ENCODE results near the gene ARHGAP4.

The ARHGAP4 gene

DNA sequence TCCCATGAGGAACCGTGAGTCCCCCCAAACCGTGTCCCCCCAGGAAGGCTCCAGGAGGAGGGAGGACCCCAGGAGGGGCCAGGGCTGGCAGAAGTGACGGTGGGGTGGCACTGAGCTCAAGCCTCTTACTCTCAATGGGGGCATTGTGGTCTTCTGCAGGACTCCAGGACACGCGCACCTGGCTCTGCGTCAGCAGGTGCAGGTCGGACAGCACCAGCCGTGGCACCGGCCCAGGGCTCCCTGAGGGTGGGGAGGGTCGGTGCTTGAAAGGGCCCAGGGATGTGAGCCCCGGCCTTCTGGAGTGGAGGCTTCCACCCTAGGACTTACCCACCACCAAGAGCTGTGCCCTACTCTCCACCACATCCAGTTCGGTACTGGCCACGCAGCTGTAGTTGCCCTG, 58.4 kb downstream of the ARHGAP4 start:
- Histone ChIP-seq H3K4me3 (ENCODE audit: low read length) (no peak overlapping the region), H3K9ac (ENCODE audit: low read length) (no peak overlapping the region), H3K9me3 (ENCODE audit: control insufficient read depth, low read length) (no peaks in the 10 kb centered on the region), H3K27me3 (ENCODE audit: control insufficient read depth, insufficient read depth, low read length) (no peaks in the 10 kb centered on the region), H3K4me1 (ENCODE audit: control insufficient read depth, insufficient read depth, low read length) (no peaks in the 10 kb centered on the region), H3K36me3 (ENCODE audit: control insufficient read depth, insufficient read depth, low read length) (no peaks in the 10 kb centered on the region)

DNA sequence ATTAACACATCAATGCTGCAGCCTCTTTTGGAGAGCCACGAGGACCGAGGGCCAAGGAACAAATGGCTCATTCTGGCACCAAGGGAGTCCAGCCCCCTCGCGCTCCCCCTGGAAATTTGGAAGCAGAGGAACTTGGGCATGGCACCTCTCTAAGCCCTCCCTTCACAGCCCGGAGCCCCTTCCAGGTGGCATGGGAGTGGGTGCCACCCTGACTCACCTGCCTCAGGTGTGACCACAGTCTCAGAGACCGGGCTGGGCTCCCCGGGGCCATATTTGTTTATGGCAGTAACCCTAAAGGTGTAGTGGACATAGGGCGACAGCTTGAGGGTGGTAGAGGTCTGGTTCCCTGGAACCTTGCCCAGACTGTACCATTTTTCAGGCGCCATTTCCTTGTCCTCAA, 58.9 kb downstream of the ARHGAP4 start:
- no peak overlapping the region for H3K9ac ChIP-seq (ENCODE audit: low read length)
- no peak overlapping the region for H3K4me3 ChIP-seq (ENCODE audit: low read length)
- no peaks in the 10 kb centered on the region for H3K9me3 ChIP-seq (ENCODE audit: control insufficient read depth, low read length)
- H3K27me3 ChIP-seq (ENCODE audit: control insufficient read depth, insufficient read depth, low read length), result no peaks in the 10 kb centered on the region
- no peaks in the 10 kb centered on the region for H3K36me3 ChIP-seq (ENCODE audit: control insufficient read depth, insufficient read depth, low read length)
- no peaks in the 10 kb centered on the region for H3K4me1 ChIP-seq (ENCODE audit: control insufficient read depth, insufficient read depth, low read length)

DNA sequence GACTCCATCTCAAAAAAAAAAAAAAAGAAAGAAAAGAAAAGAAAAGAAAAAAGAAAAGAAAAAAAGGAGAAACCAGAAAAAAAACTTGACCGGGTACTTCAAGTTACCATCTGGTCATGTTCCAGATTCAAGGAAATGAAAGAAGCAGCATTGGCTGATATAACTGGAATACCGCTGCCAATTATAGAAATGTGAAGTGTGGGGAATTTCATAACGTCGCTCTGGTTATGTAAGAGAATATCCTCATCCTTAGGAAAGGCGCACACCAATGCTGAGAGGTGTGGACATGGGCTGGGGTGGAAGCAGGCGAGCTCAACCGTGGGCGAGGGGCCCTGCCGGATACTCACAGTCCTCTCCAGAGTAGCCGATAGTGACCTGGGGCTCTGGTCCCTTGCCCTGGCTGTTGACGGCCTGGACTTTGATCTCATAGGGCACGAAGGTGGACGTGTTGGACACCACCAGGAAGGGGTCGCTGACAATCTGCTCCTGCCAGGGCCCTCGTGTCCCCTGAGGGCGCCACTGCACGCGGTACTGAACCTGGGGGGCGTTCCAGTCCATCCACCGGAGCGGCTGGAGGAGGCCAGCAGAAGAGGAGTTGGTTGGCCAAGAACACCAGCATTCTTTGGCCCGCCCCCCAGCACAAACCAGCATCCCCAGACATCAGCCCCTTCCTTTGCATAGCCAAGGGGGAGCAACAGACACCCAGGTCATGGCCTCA, 59.6 kb downstream of the ARHGAP4 start:
- Histone ChIP-seq H3K4me1 (ENCODE audit: control insufficient read depth, insufficient read depth, low read length) (no peaks in the 10 kb centered on the region), H3K9ac (ENCODE audit: low read length) (no peak overlapping the region), H3K36me3 (ENCODE audit: control insufficient read depth, insufficient read depth, low read length) (no peaks in the 10 kb centered on the region), H3K4me3 (ENCODE audit: low read length) (no peak overlapping the region), H3K27me3 (ENCODE audit: control insufficient read depth, insufficient read depth, low read length) (no peaks in the 10 kb centered on the region), H3K9me3 (ENCODE audit: control insufficient read depth, low read length) (no peaks in the 10 kb centered on the region)

DNA sequence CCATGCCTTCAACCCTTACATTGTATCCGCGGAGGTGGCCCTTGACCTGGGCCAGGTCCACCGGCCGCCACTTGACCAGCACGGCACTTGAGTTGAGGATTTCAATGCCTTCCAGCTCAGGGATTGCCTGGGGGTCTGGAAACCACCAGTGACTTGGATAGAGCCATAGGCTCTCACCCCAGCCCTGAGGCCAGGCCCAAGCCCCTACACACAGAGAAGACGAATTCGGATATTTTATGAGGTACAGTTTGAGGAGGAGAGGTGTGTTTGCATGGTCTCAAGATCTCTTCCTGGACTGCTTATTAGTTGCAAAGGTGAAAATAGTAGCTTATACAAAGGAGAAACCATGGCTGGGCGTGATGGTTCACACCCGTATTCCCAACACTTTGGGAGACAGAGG, 60.4 kb downstream of the ARHGAP4 start:
- no peak overlapping the region for H3K4me3 ChIP-seq (ENCODE audit: low read length)

DNA sequence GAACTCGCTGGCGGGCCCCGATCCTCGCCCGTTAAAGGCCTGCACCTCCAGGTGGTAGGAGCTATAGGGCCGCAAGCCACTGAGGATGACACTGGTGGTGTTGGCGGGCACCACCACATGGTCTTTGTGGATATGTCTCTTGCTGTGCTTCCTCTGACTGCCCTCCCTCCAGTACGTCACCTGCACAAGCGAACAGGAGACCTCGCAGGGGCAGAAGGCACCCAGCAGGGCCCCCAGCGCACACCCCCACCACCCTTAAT, 60.8 kb downstream of the ARHGAP4 start:
- H3K4me1 ChIP-seq (ENCODE audit: control insufficient read depth, insufficient read depth, low read length), result no peaks in the 10 kb centered on the region
- H3K9me3 ChIP-seq (ENCODE audit: control insufficient read depth, low read length), result no peaks in the 10 kb centered on the region
- H3K27me3 ChIP-seq (ENCODE audit: control insufficient read depth, insufficient read depth, low read length), result no peaks in the 10 kb centered on the region
- no peak overlapping the region for H3K4me3 ChIP-seq (ENCODE audit: low read length)
- H3K9ac ChIP-seq (ENCODE audit: low read length), result no peak overlapping the region
- no peaks in the 10 kb centered on the region for H3K36me3 ChIP-seq (ENCODE audit: control insufficient read depth, insufficient read depth, low read length)

More for the DNA sequence above, 60.4 kb downstream of the ARHGAP4 start:
- no peaks in the 10 kb centered on the region for H3K9me3 ChIP-seq (ENCODE audit: control insufficient read depth, low read length)
- H3K9ac ChIP-seq (ENCODE audit: low read length), result no peak overlapping the region
- no peaks in the 10 kb centered on the region for H3K27me3 ChIP-seq (ENCODE audit: control insufficient read depth, insufficient read depth, low read length)
- no peaks in the 10 kb centered on the region for H3K36me3 ChIP-seq (ENCODE audit: control insufficient read depth, insufficient read depth, low read length)
- H3K4me1 ChIP-seq (ENCODE audit: control insufficient read depth, insufficient read depth, low read length), result no peaks in the 10 kb centered on the region

DNA sequence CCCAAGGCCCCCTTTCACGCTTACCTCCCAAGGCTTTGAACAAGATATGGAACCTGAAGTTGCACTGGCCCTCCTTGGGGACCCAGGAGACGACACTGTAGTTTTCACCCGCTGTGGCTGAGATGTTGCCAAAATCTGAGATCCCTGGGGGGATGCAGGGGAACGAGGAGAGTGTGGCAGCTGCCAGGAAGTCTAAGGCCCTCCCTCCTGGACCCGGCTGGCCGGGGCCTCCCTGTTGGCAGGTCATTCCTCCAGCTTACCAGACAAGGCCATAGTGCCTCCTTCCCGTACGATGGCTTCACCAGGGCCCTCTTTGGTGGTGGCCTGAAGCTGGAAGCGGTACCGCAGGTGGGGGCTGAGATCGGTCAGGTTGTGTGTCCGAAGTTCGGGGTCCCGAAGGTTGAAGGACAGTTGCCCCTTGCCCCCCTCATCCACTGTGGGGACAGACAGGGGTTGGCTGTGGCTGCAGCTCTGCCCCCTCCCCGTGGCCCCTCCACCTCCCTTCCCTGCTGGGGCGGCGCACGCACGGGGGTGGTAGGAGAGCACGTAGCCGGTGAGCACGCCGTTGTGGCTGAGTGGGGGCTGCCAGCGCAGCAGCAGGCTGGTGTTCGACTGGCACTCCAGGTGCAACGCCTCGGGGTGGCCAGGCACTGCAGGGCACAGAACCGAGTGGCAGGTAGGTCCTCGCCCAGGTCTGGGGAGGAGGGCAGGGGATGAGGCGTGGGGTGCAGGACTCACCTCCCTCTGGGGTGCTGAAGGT, 61.3 kb downstream of the ARHGAP4 start:
- Histone ChIP-seq H3K9me3 (ENCODE audit: control insufficient read depth, low read length) (no peaks in the 10 kb centered on the region), H3K36me3 (ENCODE audit: control insufficient read depth, insufficient read depth, low read length) (no peaks in the 10 kb centered on the region), H3K4me3 (ENCODE audit: low read length) (no peak overlapping the region), H3K27me3 (ENCODE audit: control insufficient read depth, insufficient read depth, low read length) (no peaks in the 10 kb centered on the region), H3K9ac (ENCODE audit: low read length) (no peak overlapping the region), H3K4me1 (ENCODE audit: control insufficient read depth, insufficient read depth, low read length) (no peaks in the 10 kb centered on the region)

DNA sequence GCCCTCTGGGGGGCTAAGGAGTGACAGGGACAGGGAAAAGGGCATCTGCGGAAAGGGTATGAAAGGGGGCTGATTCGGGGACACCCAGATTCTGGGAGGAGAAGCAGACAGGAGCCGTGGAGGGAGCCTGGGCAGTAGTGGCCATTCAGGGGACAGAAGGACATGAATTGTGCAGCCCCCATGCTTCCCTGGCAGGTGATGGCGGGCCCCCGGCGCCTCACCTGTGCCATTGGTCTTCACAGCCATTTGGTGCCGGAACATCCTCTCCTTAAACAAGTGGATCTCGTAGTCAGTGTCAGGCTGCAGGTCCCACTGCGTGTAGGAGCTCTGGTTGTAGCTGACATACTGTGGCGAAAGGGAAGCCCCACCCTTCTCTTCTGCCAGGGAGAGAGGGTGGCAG, 62.0 kb downstream of the ARHGAP4 start:
- Histone ChIP-seq H3K4me3 (ENCODE audit: low read length) (no peak overlapping the region), H3K36me3 (ENCODE audit: control insufficient read depth, insufficient read depth, low read length) (no peaks in the 10 kb centered on the region), H3K9me3 (ENCODE audit: control insufficient read depth, low read length) (no peaks in the 10 kb centered on the region), H3K27me3 (ENCODE audit: control insufficient read depth, insufficient read depth, low read length) (no peaks in the 10 kb centered on the region), H3K4me1 (ENCODE audit: control insufficient read depth, insufficient read depth, low read length) (no peaks in the 10 kb centered on the region), H3K9ac (ENCODE audit: low read length) (no peak overlapping the region)

DNA sequence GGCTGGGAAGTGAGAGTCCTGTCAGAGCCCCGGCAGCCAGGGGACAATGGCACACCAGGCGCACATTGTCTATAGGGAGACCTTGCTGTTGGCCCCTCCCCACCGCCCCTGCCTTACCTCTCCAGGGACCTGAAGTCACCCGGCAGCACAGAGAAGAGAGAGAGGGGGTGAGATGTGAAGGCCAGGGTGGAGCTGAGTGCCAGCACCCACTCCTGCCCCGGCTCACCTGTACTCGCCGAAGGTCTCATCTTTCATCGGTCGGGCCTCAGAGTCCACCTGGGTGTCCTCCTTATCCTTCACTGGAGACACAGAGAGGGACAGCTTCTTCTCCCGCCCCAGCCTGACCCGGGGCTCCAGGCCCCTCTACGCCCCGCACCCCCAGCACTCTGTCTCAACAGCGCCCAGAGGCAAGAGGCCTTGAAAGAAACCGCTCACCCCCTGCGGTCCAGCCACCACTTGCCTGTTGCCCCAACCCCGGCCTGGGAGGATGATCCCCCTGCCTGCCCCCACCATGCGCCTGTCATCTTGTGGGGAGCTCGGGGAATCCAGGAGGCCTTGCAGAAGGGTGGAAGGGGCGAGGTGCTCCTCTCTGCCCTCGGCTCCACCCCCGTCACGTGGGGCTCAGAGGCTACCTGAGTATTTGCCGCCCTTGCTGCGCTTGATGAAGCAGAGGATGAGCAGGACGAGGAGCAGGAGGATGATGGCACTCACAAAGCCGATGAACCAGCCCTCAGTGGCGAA, 62.6 kb downstream of the ARHGAP4 start:
- no peaks in the 10 kb centered on the region for H3K36me3 ChIP-seq (ENCODE audit: control insufficient read depth, insufficient read depth, low read length)
- H3K9me3 ChIP-seq (ENCODE audit: control insufficient read depth, low read length), result no peaks in the 10 kb centered on the region
- no peak overlapping the region for H3K9ac ChIP-seq (ENCODE audit: low read length)
- H3K27me3 ChIP-seq (ENCODE audit: control insufficient read depth, insufficient read depth, low read length), result no peaks in the 10 kb centered on the region
- no peak overlapping the region for H3K4me3 ChIP-seq (ENCODE audit: low read length)
- H3K4me1 ChIP-seq (ENCODE audit: control insufficient read depth, insufficient read depth, low read length), result no peaks in the 10 kb centered on the region

DNA sequence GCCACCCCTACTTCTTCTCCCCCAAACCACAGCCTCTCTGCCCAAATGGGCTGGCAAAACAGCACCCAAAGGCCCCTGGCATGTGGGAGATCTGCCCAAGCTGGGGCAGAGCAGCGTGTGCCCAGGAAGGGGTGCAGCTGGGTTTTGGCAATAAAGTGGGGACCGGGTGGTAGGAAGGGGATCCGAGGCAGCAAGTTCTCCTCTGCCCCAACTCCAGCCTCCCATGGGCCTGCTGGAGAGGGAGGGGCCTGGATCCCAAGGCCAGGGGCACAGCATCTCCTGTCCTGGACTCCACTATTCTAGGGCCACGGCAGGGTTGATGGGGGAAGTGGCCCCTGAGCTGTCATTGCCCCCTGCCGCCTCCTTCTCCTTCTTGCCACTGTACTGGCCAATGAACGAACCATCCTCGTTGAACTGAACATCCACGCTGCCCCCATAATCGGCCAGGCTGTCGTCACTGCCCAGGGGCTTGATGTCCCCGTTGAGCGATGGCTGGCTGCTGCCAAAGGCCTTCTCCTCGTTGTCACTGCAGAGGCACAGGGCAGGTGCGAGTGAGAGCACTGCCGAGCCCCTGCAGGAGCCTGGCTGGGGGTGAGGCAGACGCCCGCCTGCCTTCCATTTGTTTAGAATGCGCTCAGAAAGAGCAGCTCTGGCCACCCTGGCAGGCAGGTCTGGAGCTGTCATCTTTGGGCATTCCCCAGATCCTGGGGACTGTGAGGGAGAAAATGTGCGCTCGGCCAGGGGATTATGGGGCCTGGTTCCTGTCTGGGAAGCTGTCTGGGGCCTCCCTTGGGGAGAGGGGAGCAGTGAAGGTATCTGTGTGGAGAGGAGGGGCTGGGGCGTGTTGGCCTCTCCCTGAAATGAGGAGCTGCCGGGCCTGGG, 63.5 kb downstream of the ARHGAP4 start:
- Histone ChIP-seq H3K27me3 (ENCODE audit: control insufficient read depth, insufficient read depth, low read length) (no peaks in the 10 kb centered on the region), H3K4me1 (ENCODE audit: control insufficient read depth, insufficient read depth, low read length) (no peaks in the 10 kb centered on the region), H3K36me3 (ENCODE audit: control insufficient read depth, insufficient read depth, low read length) (no peaks in the 10 kb centered on the region), H3K9me3 (ENCODE audit: control insufficient read depth, low read length) (no peaks in the 10 kb centered on the region), H3K9ac (ENCODE audit: low read length) (no peak overlapping the region), H3K4me3 (ENCODE audit: low read length) (no peak overlapping the region)

DNA sequence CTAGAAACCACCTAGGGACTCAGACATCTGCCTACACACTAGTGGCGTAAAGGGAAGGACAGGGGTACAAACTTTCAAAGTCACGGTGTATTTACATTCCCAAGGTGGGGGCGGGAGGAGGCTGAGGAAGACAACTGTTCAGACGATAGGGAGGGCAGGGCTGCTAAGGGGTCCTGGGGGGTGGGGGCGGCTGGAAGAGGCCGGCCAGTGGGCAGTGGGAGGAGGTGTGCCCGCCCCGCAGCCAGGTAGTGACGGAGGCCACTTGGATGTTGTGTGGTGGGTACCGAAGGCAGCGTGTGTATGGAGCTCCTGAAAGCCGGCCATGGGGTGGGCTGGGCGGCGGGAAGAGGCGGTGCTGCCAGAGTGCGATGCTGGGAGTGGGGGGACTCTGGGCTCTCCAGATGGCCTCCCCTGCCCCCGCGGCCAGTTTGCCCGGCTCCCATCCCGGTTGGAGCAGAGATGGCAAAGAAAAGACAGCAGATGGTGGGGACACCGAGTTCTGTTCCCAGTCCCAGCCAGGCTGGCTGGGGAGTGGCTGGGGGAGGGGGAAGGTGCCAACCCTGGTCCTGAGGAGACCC, 64.2 kb downstream of the ARHGAP4 start:
- H3K36me3 ChIP-seq (ENCODE audit: control insufficient read depth, insufficient read depth, low read length), result no peaks in the 10 kb centered on the region
- no peak overlapping the region for H3K4me3 ChIP-seq (ENCODE audit: low read length)
- H3K4me1 ChIP-seq (ENCODE audit: control insufficient read depth, insufficient read depth, low read length), result no peaks in the 10 kb centered on the region
- no peaks in the 10 kb centered on the region for H3K9me3 ChIP-seq (ENCODE audit: control insufficient read depth, low read length)
- no peaks in the 10 kb centered on the region for H3K27me3 ChIP-seq (ENCODE audit: control insufficient read depth, insufficient read depth, low read length)
- H3K9ac ChIP-seq (ENCODE audit: low read length), result no peak overlapping the region

DNA sequence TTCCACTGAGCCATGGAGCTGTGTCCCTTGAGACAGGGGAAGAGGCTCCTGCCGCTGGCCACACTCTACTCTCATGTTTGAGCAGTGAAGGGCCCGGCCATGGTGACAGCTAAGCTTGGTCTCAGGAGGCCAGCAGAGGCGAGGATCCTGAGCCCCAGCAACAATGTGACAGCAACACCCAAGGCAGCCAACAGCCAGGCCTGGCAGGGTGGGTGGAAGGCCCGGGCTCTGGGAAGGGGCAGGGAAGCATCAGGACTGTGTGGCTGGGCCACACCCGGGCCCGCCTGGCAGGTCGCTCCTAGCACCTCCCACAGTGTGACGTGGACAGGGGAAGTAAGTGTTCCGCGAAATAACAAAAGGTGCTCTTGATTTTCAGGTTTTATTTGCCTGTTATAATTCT, 64.9 kb downstream of the ARHGAP4 start:
- H3K27me3 ChIP-seq (ENCODE audit: control insufficient read depth, insufficient read depth, low read length), result no peaks in the 10 kb centered on the region
- no peak overlapping the region for H3K4me3 ChIP-seq (ENCODE audit: low read length)
- H3K9me3 ChIP-seq (ENCODE audit: control insufficient read depth, low read length), result no peaks in the 10 kb centered on the region

More for the DNA sequence above, 64.9 kb downstream of the ARHGAP4 start:
- H3K36me3 ChIP-seq (ENCODE audit: control insufficient read depth, insufficient read depth, low read length), result no peaks in the 10 kb centered on the region
- H3K4me1 ChIP-seq (ENCODE audit: control insufficient read depth, insufficient read depth, low read length), result no peaks in the 10 kb centered on the region
- no peak overlapping the region for H3K9ac ChIP-seq (ENCODE audit: low read length)

All from mucosa of stomach (tissue), 1 donor.